ENCODE data around the gene PLTP. TPM values are rescaled to one million over a fixed set of nuclear protein-coding genes. Genes with fewer than 3 reads are reported as not detected.

Gene PLTP
- total RNA-seq, 2 donors from 2014 or later, result 92.1 to 123 TPM

GRCh38 chr20:45897289-45897688, 14.7 kb downstream of the PLTP start:
- H3K27me3 ChIP-seq (ENCODE audit: control insufficient read depth, insufficient read depth, low read length, poor library complexity, severe bottlenecking), result no peaks in the 10 kb centered on the region
- Mint-ChIP-seq H3K36me3 (ENCODE audit: low read depth) (peaks cover 44% of the 10 kb centered on the region), H3K27me3 (ENCODE audit: insufficient read depth) (no peaks in the 10 kb centered on the region), H3K9me3 (no peaks in the 10 kb centered on the region), H3K4me3 (no peak overlapping the region), H3K27ac (no peak overlapping the region), H3K4me1 (peaks cover under 1% of the 10 kb centered on the region)
- TF ChIP-seq CTCF (conservative IDR thresholded peaks at IDR 0.05), result no peak
- 100% methylated on average over 2 of the region's 2 CpGs; no CpG with 5 or more reads in 1 of the 2 experiments for WGBS, 2 experiments (ENCODE audit: insufficient coverage in 1 of 2, insufficient read length in 1 of 2)
- H3K27ac ChIP-seq (ENCODE audit: low read depth, low read length), result no peak overlapping the region
- no peak overlapping the region for H3K4me3 ChIP-seq (ENCODE audit: low read length)
- no peaks in the 10 kb centered on the region for H3K9me3 ChIP-seq (ENCODE audit: control insufficient read depth, low read length)
- no peak for DNase-seq
- no peaks in the 10 kb centered on the region for H3K4me1 ChIP-seq (ENCODE audit: control insufficient read depth, insufficient read depth, low read length)
- H3K9ac ChIP-seq (ENCODE audit: extremely low read depth, low read length, poor library complexity, severe bottlenecking), result no peak overlapping the region
- H3K36me3 ChIP-seq (ENCODE audit: control insufficient read depth, insufficient read depth, low read length), result peaks cover 66% of the 10 kb centered on the region

- H3K9me3 ChIP-seq (ENCODE audit: control insufficient read depth, low read length), result no peaks in the 10 kb centered on the region
- 93 to 95% methylated on average over 11 to 14 of the region's 14 CpGs for WGBS, 2 experiments (ENCODE audit: insufficient coverage in 1 of 2, insufficient read length in 1 of 2)
- no peak for TF ChIP-seq CTCF (conservative IDR thresholded peaks at IDR 0.05)
- Mint-ChIP-seq H3K4me1 (peaks cover 4% of the 10 kb centered on the region), H3K36me3 (ENCODE audit: low read depth) (peaks cover 40% of the 10 kb centered on the region), H3K9me3 (no peaks in the 10 kb centered on the region), H3K4me3 (no peak overlapping the region), H3K27ac (no peak overlapping the region), H3K27me3 (ENCODE audit: insufficient read depth) (no peaks in the 10 kb centered on the region)
- no peak overlapping the region for H3K4me3 ChIP-seq (ENCODE audit: low read length)
- H3K36me3 ChIP-seq (ENCODE audit: control insufficient read depth, insufficient read depth, low read length), result peaks cover 62% of the 10 kb centered on the region
- DNase-seq, result no peak
- H3K9ac ChIP-seq (ENCODE audit: extremely low read depth, low read length, poor library complexity, severe bottlenecking), result no peak overlapping the region
- no peaks in the 10 kb centered on the region for H3K4me1 ChIP-seq (ENCODE audit: control insufficient read depth, insufficient read depth, low read length)
- no peak overlapping the region for H3K27ac ChIP-seq (ENCODE audit: low read depth, low read length)
- no peaks in the 10 kb centered on the region for H3K27me3 ChIP-seq (ENCODE audit: control insufficient read depth, insufficient read depth, low read length, poor library complexity, severe bottlenecking)
These were observed 15.3 kb downstream of the PLTP start for GRCh38 chr20:45896641-45897161.

- no peaks in the 10 kb centered on the region for H3K27me3 ChIP-seq (ENCODE audit: control insufficient read depth, insufficient read depth, low read length, poor library complexity, severe bottlenecking)
- H3K4me3 ChIP-seq (ENCODE audit: low read length), result no peak overlapping the region
- H3K36me3 ChIP-seq (ENCODE audit: control insufficient read depth, insufficient read depth, low read length), result peaks cover 52% of the 10 kb centered on the region
- 96 to 100% methylated on average over 3 to 12 of the region's 12 CpGs for WGBS, 2 experiments (ENCODE audit: insufficient coverage in 1 of 2, insufficient read length in 1 of 2)
- H3K9ac ChIP-seq (ENCODE audit: extremely low read depth, low read length, poor library complexity, severe bottlenecking), result no peak overlapping the region
- H3K27ac Mint-ChIP-seq, result no peak overlapping the region
- no peaks in the 10 kb centered on the region for H3K27me3 Mint-ChIP-seq (ENCODE audit: insufficient read depth)
- no peak for DNase-seq
- peaks cover 40% of the 10 kb centered on the region for H3K36me3 Mint-ChIP-seq (ENCODE audit: low read depth)
- no peaks in the 10 kb centered on the region for H3K4me1 ChIP-seq (ENCODE audit: control insufficient read depth, insufficient read depth, low read length)
- H3K4me3 Mint-ChIP-seq, result no peak overlapping the region
- H3K9me3 Mint-ChIP-seq, result no peaks in the 10 kb centered on the region
- H3K4me1 Mint-ChIP-seq, result peaks cover 4% of the 10 kb centered on the region
- no peak for TF ChIP-seq CTCF (conservative IDR thresholded peaks at IDR 0.05)
- no peaks in the 10 kb centered on the region for H3K9me3 ChIP-seq (ENCODE audit: control insufficient read depth, low read length)
- H3K27ac ChIP-seq (ENCODE audit: low read depth, low read length), result no peak overlapping the region
These were observed 17.2 kb downstream of the PLTP start for GRCh38 chr20:45894797-45895196.
